ENCODE measurements around the gene SLC17A7. TPM values are rescaled to one million over a fixed set of nuclear protein-coding genes. Genes with fewer than 3 reads are reported as not detected.

The SLC17A7 gene
- total and polyA plus RNA-seq, 9 of the 15 experiments (the other 6 are each of a cell fraction or from before 2014, with no cell fraction given) = 1.1 to 15.7 (median 2.4) TPM

DNA sequence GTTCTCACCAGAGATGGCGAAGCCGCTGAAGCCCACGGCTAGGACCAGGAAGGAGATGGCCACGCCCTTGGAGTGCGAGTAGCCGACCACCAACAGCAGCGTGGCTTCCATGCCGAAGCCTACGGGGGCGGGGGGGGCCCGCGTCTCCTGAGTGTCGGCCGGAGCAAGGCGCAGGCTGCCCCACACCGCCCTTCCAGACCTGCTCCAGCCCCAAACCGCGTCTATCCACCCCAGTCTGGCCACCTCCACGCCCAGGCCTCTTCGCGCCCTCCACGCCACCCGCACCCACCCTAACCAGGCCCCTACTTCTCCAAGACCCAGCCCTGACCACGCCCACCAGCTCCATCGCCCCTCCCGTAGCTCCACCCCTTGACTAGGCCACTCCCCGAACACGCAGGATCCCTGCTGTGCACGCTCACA, 10.0 kb downstream of the SLC17A7 start (continued):
- TF ChIP-seq ZBTB7A (IDR thresholded peaks at IDR 0.05; ENCODE audit: borderline replicate concordance, control insufficient read depth, low read depth, low read length) (peak; percentile 52; the same call in 1 of the 2 replicates), HDAC1 (IDR thresholded peaks at IDR 0.05) (peak in 1 of 2 experiments; percentile 42; a peak in 1 of 4 replicates), SAFB (IDR thresholded peaks at IDR 0.05; ENCODE audit: borderline replicate concordance, low read depth, low read length) (peak; percentile 47; the same call in 1 of the 2 replicates), POLR2A (conservative IDR thresholded peaks at IDR 0.05) (peak; percentile 85), KDM1A (IDR thresholded peaks at IDR 0.05) (peak in 1 of 2 experiments; percentile 5; a peak in 1 of 4 replicates), DPF2 (IDR thresholded peaks at IDR 0.05) (peak; percentile 11; the same call in 1 of the 2 replicates), SP1 (CRISPR knock-in tag; IDR thresholded peaks at IDR 0.05) (peak; percentile 72), NRF1 (conservative IDR thresholded peaks at IDR 0.05 in 1 of 2, IDR thresholded peaks at IDR 0.05 in 1 of 2) (0 out of 4 replicates have a peak, but pooled peaks of 1 of the 2 experiments have one; percentile 35), OTX1 (CRISPR knock-in tag; IDR thresholded peaks at IDR 0.05) (no peak), ETV1 (tag; conservative IDR thresholded peaks at IDR 0.05; ENCODE audit: low read depth) (no peak)
- TF ChIP-seq, protein P1, sequence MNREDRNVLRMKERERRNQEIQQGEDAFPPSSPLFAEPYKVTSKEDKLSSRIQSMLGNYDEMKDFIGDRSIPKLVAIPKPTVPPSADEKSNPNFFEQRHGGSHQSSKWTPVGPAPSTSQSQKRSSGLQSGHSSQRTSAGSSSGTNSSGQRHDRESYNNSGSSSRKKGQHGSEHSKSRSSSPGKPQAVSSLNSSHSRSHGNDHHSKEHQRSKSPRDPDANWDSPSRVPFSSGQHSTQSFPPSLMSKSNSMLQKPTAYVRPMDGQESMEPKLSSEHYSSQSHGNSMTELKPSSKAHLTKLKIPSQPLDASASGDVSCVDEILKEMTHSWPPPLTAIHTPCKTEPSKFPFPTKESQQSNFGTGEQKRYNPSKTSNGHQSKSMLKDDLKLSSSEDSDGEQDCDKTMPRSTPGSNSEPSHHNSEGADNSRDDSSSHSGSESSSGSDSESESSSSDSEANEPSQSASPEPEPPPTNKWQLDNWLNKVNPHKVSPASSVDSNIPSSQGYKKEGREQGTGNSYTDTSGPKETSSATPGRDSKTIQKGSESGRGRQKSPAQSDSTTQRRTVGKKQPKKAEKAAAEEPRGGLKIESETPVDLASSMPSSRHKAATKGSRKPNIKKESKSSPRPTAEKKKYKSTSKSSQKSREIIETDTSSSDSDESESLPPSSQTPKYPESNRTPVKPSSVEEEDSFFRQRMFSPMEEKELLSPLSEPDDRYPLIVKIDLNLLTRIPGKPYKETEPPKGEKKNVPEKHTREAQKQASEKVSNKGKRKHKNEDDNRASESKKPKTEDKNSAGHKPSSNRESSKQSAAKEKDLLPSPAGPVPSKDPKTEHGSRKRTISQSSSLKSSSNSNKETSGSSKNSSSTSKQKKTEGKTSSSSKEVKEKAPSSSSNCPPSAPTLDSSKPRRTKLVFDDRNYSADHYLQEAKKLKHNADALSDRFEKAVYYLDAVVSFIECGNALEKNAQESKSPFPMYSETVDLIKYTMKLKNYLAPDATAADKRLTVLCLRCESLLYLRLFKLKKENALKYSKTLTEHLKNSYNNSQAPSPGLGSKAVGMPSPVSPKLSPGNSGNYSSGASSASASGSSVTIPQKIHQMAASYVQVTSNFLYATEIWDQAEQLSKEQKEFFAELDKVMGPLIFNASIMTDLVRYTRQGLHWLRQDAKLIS (CRISPR knock-in tag; IDR thresholded peaks at IDR 0.05) = 0 out of 2 replicates have a peak, but pooled peaks have one; percentile 54
- TF ChIP-seq, protein P2, sequence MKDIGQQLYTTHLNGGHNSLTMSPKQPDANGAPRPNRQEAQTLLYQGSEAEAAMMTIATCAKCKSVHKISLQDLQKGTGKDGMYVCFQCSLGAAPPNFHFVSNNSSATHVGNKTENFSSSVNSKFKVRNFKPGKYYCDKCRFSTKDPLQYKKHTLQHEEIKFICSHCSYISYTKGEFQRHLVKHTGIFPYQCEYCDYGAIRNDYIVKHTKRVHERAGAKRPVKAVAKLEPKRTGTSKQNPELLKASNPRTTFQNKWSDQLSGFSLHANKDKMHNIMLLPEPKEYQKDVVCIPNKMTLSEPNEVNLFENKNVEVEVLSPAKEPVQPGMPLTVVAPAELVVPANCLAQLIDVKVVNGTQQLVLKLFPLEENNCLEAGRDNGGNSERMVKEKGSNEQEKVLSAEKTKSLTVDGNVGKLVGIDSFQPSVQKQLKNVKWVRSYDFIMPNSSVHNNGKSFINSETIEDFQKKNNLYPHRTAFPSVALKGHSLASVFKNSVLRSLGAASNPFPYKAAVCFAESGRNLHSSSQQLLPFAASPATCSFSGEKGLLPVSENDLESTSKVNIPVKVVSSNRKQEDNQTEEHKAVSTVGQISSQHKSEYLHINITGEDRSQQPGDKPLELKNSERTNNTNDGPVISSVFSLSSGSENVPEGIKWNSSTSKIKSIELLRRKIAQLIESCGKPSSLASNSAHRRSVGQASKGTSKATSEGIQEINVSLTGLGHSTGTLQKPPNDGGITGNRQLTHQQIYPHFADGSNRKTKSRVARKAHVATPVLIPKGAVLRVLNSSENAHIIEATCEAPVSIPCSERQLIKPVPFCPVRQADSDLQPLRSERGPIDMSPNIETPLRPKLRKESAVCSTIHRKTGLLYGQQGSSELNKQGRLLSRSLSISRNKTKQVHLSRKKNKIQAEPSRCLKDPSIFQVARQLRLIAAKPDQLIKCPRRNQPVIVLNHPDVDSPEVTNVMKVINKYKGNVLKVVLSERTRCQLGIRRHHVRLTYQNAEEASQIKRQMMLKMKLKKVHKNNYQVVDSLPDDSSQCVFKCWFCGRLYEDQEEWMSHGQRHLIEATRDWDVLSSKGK (CRISPR knock-in tag; IDR thresholded peaks at IDR 0.05) = no peak
- TF ChIP-seq, protein P3, sequence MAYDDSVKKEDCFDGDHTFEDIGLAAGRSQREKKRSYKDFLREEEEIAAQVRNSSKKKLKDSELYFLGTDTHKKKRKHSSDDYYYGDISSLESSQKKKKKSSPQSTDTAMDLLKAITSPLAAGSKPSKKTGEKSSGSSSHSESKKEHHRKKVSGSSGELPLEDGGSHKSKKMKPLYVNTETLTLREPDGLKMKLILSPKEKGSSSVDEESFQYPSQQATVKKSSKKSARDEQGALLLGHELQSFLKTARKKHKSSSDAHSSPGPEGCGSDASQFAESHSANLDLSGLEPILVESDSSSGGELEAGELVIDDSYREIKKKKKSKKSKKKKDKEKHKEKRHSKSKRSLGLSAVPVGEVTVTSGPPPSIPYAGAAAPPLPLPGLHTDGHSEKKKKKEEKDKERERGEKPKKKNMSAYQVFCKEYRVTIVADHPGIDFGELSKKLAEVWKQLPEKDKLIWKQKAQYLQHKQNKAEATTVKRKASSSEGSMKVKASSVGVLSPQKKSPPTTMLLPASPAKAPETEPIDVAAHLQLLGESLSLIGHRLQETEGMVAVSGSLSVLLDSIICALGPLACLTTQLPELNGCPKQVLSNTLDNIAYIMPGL (CRISPR knock-in tag; IDR thresholded peaks at IDR 0.05) = 0 out of 2 replicates have a peak, but pooled peaks have one; percentile 53
- TF ChIP-seq, protein P4, sequence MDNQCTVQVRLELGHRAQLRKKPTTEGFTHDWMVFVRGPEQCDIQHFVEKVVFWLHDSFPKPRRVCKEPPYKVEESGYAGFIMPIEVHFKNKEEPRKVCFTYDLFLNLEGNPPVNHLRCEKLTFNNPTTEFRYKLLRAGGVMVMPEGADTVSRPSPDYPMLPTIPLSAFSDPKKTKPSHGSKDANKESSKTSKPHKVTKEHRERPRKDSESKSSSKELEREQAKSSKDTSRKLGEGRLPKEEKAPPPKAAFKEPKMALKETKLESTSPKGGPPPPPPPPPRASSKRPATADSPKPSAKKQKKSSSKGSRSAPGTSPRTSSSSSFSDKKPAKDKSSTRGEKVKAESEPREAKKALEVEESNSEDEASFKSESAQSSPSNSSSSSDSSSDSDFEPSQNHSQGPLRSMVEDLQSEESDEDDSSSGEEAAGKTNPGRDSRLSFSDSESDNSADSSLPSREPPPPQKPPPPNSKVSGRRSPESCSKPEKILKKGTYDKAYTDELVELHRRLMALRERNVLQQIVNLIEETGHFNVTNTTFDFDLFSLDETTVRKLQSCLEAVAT (IDR thresholded peaks at IDR 0.05) = peak in 1 of 2 experiments; percentile 50; a peak in 1 of 4 replicates
- TF ChIP-seq, protein P5, sequence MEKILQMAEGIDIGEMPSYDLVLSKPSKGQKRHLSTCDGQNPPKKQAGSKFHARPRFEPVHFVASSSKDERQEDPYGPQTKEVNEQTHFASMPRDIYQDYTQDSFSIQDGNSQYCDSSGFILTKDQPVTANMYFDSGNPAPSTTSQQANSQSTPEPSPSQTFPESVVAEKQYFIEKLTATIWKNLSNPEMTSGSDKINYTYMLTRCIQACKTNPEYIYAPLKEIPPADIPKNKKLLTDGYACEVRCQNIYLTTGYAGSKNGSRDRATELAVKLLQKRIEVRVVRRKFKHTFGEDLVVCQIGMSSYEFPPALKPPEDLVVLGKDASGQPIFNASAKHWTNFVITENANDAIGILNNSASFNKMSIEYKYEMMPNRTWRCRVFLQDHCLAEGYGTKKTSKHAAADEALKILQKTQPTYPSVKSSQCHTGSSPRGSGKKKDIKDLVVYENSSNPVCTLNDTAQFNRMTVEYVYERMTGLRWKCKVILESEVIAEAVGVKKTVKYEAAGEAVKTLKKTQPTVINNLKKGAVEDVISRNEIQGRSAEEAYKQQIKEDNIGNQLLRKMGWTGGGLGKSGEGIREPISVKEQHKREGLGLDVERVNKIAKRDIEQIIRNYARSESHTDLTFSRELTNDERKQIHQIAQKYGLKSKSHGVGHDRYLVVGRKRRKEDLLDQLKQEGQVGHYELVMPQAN (IDR thresholded peaks at IDR 0.05; ENCODE audit: borderline replicate concordance) = 0 out of 2 replicates have a peak, but pooled peaks have one; percentile 13
